ENCODE results near the gene OR51D1.

OR51D1 gene

DNA sequence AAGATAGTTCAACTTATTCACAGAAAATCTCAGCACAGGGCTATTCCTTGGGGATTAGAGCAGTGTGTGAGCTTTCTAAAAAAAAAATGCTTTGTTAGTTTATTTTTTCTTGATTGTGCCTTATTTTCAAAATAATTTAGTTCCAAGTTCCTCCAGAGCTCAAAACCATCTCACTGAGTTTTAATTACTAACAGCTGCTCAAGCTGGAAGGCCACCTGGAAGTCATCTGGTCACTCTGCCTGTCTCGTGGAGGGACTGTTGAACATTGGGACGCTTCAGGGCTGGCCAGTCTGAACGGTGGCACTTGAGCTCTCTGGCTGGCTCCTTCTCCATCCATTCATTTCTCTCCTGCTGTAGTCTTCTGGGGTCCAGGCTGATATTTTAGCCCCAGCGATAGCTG is 10.5 kb downstream of the OR51D1 start:
- Histone ChIP-seq H3K9ac (ENCODE audit: low read length) (no peak overlapping the region), H3K36me3 (ENCODE audit: control insufficient read depth, insufficient read depth, low read length) (no peaks in the 10 kb centered on the region), H3K27ac (ENCODE audit: low read depth, low read length) (no peak overlapping the region), H3K4me1 (ENCODE audit: control insufficient read depth, insufficient read depth, low read length) (no peaks in the 10 kb centered on the region), H3K4me3 (ENCODE audit: low read depth, low read length) (no peak overlapping the region), H3K27me3 (ENCODE audit: control insufficient read depth, insufficient read depth, low read length) (no peaks in the 10 kb centered on the region; the same call in 1 of the 2 replicates), H3K9me3 (ENCODE audit: control insufficient read depth, insufficient read depth, low read depth, low read length) (no peaks in the 10 kb centered on the region)

DNA sequence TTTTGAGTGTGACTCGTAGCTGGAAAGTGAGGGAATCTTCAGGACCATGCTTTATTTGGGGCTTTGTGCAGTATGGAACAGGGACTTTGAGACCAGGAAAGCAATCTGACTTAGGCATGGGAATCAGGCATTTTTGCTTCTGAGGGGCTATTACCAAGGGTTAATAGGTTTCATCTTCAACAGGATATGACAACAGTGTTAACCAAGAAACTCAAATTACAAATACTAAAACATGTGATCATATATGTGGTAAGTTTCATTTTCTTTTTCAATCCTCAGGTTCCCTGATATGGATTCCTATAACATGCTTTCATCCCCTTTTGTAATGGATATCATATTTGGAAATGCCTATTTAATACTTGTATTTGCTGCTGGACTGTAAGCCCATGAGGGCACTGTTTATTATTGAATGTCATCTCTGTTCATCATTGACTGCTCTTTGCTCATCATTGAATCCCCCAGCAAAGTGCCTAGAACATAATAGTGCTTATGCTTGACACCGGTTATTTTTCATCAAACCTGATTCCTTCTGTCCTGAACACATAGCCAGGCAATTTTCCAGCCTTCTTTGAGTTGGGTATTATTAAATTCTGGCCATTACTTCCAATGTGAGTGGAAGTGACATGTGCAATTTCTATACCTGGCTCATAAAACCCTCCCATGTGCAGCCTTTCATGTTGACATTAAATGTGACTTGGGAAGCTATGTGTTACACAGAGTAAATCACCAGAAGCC is 17.5 kb downstream of the OR51D1 start:
- no peaks in the 10 kb centered on the region; the same call in 1 of the 2 replicates for H3K27me3 ChIP-seq (ENCODE audit: control insufficient read depth, insufficient read depth, low read length)

DNA sequence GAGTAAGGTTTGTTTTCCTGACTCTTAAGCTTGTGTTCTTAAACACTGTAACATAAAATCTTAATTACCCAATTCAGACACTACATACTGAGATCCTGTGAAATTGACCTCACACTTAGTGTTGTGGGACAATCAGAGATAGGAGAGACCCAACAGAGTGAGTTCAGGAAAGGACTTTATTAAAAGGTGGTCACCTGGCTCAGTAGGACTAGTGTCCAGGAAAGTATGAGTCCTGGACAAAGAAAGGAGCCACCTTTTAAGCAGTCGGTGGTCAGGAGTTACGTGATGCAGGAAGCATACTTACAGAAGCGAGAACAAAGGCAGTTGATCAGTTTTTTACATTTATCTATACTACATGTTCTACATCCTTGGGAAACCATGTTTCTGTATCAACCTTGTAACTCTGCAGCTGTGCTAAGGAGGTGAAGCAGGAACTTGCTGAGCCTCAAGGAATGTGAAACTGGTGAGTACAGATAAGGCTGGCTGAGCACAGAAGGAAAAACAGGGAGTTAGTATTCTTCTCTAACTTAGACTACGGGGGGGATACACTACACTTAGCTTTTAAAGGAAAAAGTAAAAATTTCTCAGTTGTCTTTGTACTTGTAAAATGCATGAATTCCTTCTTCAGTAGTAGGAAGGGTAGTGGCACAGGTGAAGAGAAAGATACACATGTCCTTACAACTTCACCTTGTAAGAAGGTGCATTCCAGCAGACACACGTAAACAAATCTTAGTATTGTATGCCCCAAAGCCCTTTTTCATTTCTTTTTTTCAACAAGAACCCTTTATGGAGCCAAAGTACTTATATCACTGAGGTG is 21.6 kb downstream of the OR51D1 start:
- Histone ChIP-seq H3K4me1 (ENCODE audit: control insufficient read depth, insufficient read depth, low read length) (no peaks in the 10 kb centered on the region; the same call in 1 of the 2 replicates), H3K27ac (ENCODE audit: low read depth, low read length) (no peak overlapping the region), H3K36me3 (ENCODE audit: control insufficient read depth, insufficient read depth, low read length) (no peaks in the 10 kb centered on the region), H3K4me3 (ENCODE audit: low read depth, low read length) (no peak overlapping the region), H3K9ac (ENCODE audit: low read length) (no peak overlapping the region), H3K9me3 (ENCODE audit: control insufficient read depth, insufficient read depth, low read depth, low read length) (no peaks in the 10 kb centered on the region), H3K27me3 (ENCODE audit: control insufficient read depth, insufficient read depth, low read length) (no peaks in the 10 kb centered on the region)

More for the DNA sequence above, 17.5 kb downstream of the OR51D1 start:
- Histone ChIP-seq H3K9ac (ENCODE audit: low read length) (no peak overlapping the region), H3K4me1 (ENCODE audit: control insufficient read depth, insufficient read depth, low read length) (no peaks in the 10 kb centered on the region; the same call in 1 of the 2 replicates), H3K4me3 (ENCODE audit: low read depth, low read length) (no peak overlapping the region), H3K27ac (ENCODE audit: low read depth, low read length) (no peak overlapping the region), H3K9me3 (ENCODE audit: control insufficient read depth, insufficient read depth, low read depth, low read length) (no peaks in the 10 kb centered on the region), H3K36me3 (ENCODE audit: control insufficient read depth, insufficient read depth, low read length) (no peaks in the 10 kb centered on the region)

DNA sequence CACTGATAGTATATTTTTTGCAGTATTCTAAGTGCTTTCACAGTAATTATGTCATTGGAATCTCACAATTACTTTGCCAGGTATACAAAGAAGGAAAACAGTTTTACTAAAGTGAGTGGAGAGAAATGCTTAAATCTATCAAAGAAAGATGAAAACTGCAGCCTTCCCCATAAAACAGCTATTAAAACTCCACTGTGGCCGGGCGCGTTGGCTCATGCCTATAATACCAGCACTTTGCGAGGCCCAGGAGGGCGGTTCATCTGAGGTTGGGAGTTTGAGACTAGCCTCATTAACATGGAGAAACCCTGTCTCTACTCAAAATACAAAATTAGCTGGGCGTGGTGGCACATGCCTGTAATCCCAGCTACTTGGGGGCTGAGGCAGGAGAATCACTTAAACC is 25.6 kb downstream of the OR51D1 start:
- Histone ChIP-seq H3K36me3 (ENCODE audit: control insufficient read depth, insufficient read depth, low read length) (no peaks in the 10 kb centered on the region), H3K4me1 (ENCODE audit: control insufficient read depth, insufficient read depth, low read length) (no peaks in the 10 kb centered on the region; the same call in 1 of the 2 replicates), H3K4me3 (ENCODE audit: low read depth, low read length) (no peak overlapping the region), H3K27ac (ENCODE audit: low read depth, low read length) (no peak overlapping the region), H3K27me3 (ENCODE audit: control insufficient read depth, insufficient read depth, low read length) (no peaks in the 10 kb centered on the region), H3K9ac (ENCODE audit: low read length) (no peak overlapping the region), H3K9me3 (ENCODE audit: control insufficient read depth, insufficient read depth, low read depth, low read length) (no peaks in the 10 kb centered on the region)

DNA sequence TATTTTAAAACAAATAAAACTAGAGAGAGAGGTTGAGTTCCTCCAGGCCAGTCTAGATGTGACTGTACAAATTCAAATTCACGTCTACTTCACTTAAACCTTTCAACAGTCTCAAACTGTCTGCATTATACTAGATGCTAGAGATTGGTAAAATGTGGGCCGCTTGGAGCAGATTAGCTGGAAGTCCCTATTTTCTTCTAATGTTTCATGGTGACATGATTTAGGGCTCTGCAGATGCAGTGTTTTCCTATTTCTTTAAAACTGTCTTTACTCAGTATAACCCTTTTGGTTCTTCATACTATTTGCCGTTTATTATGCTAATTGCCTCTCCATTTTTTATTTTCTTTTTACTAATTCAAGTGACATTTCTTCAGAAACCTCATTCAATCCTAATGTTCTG is 26.9 kb downstream of the OR51D1 start:
- Histone ChIP-seq H3K9me3 (ENCODE audit: control insufficient read depth, insufficient read depth, low read depth, low read length) (no peaks in the 10 kb centered on the region), H3K9ac (ENCODE audit: low read length) (no peak overlapping the region), H3K36me3 (ENCODE audit: control insufficient read depth, insufficient read depth, low read length) (no peaks in the 10 kb centered on the region), H3K27me3 (ENCODE audit: control insufficient read depth, insufficient read depth, low read length) (no peaks in the 10 kb centered on the region), H3K4me1 (ENCODE audit: control insufficient read depth, insufficient read depth, low read length) (no peaks in the 10 kb centered on the region; the same call in 1 of the 2 replicates), H3K4me3 (ENCODE audit: low read depth, low read length) (no peak overlapping the region), H3K27ac (ENCODE audit: low read depth, low read length) (no peak overlapping the region)

DNA sequence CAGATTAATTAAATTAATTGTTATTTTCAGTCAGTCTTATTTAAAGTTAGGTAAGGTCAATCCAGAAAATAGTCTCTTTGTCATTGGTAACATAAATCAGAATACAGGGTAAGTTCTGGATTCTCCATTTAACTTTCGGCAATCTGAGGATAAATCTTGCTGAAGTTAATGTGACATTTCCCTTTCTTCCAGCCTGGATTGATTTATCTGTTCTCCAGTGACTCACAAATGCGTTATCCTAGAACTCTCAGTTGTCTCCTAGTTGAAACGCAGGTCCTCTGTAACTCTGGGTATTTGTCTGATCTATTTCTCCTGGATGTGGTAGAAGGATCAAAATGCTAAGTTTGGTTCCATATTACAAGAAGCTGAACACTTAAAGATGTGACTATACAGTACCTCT is 27.5 kb downstream of the OR51D1 start:
- H3K27ac ChIP-seq (ENCODE audit: low read depth, low read length), result no peak overlapping the region
- no peaks in the 10 kb centered on the region for H3K27me3 ChIP-seq (ENCODE audit: control insufficient read depth, insufficient read depth, low read length)
- H3K9me3 ChIP-seq (ENCODE audit: control insufficient read depth, insufficient read depth, low read depth, low read length), result no peaks in the 10 kb centered on the region
- H3K36me3 ChIP-seq (ENCODE audit: control insufficient read depth, insufficient read depth, low read length), result no peaks in the 10 kb centered on the region
- no peak overlapping the region for H3K4me3 ChIP-seq (ENCODE audit: low read depth, low read length)
- no peaks in the 10 kb centered on the region for H3K4me1 ChIP-seq (ENCODE audit: control insufficient read depth, insufficient read depth, low read length)
- no peak overlapping the region for H3K9ac ChIP-seq (ENCODE audit: low read length)

DNA sequence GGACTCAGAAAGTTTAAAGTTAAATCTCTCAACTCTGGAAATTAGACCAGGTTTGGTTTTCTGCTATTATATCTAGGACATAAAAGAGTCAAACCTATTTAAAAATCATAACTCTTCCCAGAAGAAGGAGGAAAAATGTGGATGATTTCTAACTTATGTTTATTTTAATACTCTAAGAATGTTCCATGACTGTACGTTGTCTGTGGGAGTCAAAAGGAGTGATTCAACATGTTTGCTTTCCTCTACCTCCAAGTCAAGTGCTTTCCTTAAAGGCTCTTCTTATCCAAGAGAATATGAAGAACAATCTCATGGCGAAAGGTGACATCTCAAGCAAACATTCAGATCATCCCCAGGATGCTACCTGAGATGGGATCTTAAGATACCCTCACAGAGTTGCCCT is 28.1 kb downstream of the OR51D1 start:
- no peak overlapping the region for H3K9ac ChIP-seq (ENCODE audit: low read length)
- no peak overlapping the region for H3K27ac ChIP-seq (ENCODE audit: low read depth, low read length)
- no peak overlapping the region for H3K4me3 ChIP-seq (ENCODE audit: low read depth, low read length)
- H3K36me3 ChIP-seq (ENCODE audit: control insufficient read depth, insufficient read depth, low read length), result no peaks in the 10 kb centered on the region
- H3K27me3 ChIP-seq (ENCODE audit: control insufficient read depth, insufficient read depth, low read length), result no peaks in the 10 kb centered on the region
- no peaks in the 10 kb centered on the region for H3K9me3 ChIP-seq (ENCODE audit: control insufficient read depth, insufficient read depth, low read depth, low read length)
- no peaks in the 10 kb centered on the region for H3K4me1 ChIP-seq (ENCODE audit: control insufficient read depth, insufficient read depth, low read length)

DNA sequence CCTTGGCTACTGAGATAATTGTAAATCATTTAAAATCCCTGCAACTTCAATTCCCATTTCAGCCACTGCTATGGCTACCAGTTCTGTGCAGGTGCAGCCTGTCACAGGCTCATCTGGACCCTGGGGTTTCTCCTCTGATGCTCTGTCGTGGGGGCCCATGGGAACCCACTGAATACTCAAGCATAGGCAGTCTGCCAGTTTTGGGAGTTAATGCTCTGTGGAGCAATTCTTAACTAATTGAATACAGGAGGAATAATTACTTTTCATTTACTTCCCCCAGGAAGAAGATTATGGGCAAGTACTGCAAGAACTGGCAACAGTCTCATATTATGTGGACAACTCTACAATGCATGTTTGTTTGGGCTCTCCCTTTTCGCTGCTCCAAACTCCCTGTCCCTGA is 34.5 kb downstream of the OR51D1 start:
- H3K27ac ChIP-seq (ENCODE audit: low read depth, low read length), result no peak overlapping the region
- no peaks in the 10 kb centered on the region for H3K36me3 ChIP-seq (ENCODE audit: control insufficient read depth, insufficient read depth, low read length)
- H3K9ac ChIP-seq (ENCODE audit: low read length), result no peak overlapping the region
- no peaks in the 10 kb centered on the region for H3K4me1 ChIP-seq (ENCODE audit: control insufficient read depth, insufficient read depth, low read length)
- H3K9me3 ChIP-seq (ENCODE audit: control insufficient read depth, insufficient read depth, low read depth, low read length), result no peaks in the 10 kb centered on the region
- no peak overlapping the region for H3K4me3 ChIP-seq (ENCODE audit: low read depth, low read length)
- no peaks in the 10 kb centered on the region for H3K27me3 ChIP-seq (ENCODE audit: control insufficient read depth, insufficient read depth, low read length)

DNA sequence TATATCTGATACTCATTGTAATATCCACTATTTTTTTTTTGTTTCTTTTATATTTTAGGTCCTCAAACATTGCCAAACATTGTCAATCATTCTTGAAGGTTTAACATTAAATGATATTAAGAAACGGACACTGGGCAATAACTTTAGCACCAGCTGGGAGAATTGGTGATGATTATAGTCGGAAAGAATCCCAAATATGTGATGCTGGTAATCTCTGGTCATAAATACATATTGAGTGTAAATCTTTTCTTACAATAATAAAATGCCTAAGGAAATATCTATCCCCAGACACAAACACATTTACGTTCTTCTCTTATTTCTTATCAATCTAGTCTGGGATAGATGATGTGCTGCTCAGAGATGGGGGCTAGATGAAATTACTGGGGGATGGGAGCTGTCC is 35.2 kb downstream of the OR51D1 start:
- no peaks in the 10 kb centered on the region for H3K27me3 ChIP-seq (ENCODE audit: control insufficient read depth, insufficient read depth, low read length)
- H3K4me1 ChIP-seq (ENCODE audit: control insufficient read depth, insufficient read depth, low read length), result no peaks in the 10 kb centered on the region
- H3K9ac ChIP-seq (ENCODE audit: low read length), result no peak overlapping the region
- H3K4me3 ChIP-seq (ENCODE audit: low read depth, low read length), result no peak overlapping the region
- no peaks in the 10 kb centered on the region for H3K9me3 ChIP-seq (ENCODE audit: control insufficient read depth, insufficient read depth, low read depth, low read length)
- H3K36me3 ChIP-seq (ENCODE audit: control insufficient read depth, insufficient read depth, low read length), result no peaks in the 10 kb centered on the region
- no peak overlapping the region for H3K27ac ChIP-seq (ENCODE audit: low read depth, low read length)

DNA sequence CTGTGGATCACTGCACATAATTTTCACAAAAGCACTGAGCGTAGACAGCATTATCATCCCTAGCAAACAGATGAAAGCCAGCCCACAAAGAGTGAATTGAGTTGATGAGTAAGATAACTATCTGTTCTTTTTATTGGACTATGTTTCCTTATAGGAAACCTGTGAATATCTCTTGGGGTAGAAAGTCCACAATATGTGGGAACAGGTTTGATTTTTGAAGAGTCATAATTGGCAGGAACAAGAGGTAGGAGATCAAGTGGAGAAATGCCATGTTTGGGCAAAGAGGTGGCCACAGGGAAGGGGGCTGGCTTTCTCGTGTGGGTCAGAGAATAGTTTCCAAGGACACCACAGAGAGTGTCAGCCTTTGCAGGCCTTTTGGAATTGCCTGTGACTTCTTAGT is 36.5 kb downstream of the OR51D1 start:
- Histone ChIP-seq H3K27ac (ENCODE audit: low read depth, low read length) (no peak overlapping the region), H3K4me3 (ENCODE audit: low read depth, low read length) (no peak overlapping the region), H3K9me3 (ENCODE audit: control insufficient read depth, insufficient read depth, low read depth, low read length) (no peaks in the 10 kb centered on the region), H3K27me3 (ENCODE audit: control insufficient read depth, insufficient read depth, low read length) (no peaks in the 10 kb centered on the region), H3K9ac (ENCODE audit: low read length) (no peak overlapping the region), H3K4me1 (ENCODE audit: control insufficient read depth, insufficient read depth, low read length) (no peaks in the 10 kb centered on the region), H3K36me3 (ENCODE audit: control insufficient read depth, insufficient read depth, low read length) (no peaks in the 10 kb centered on the region)

DNA sequence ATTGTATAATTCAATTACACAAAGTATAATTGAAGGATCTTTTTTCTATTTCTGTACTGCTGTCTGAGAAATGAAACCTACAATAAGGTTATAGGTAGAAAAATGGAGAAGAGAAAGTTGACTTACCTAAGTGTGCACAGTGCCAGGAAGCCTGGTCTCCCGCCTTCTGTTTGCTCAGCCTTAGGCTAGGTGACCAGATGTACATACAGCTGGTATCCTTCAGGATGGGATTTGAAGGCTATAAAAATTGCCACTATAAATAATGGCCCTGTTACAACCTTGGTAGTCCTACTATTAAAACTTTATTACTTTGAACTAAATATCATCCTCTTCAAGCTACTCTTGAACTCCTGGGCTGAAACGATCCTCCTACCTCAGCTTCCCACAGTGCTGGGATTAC is 40.7 kb downstream of the OR51D1 start:
- Histone ChIP-seq H3K27ac (ENCODE audit: low read depth, low read length) (no peak overlapping the region), H3K4me3 (ENCODE audit: low read depth, low read length) (no peak overlapping the region), H3K36me3 (ENCODE audit: control insufficient read depth, insufficient read depth, low read length) (no peaks in the 10 kb centered on the region), H3K9me3 (ENCODE audit: control insufficient read depth, insufficient read depth, low read depth, low read length) (no peaks in the 10 kb centered on the region), H3K4me1 (ENCODE audit: control insufficient read depth, insufficient read depth, low read length) (no peaks in the 10 kb centered on the region), H3K27me3 (ENCODE audit: control insufficient read depth, insufficient read depth, low read length) (no peaks in the 10 kb centered on the region), H3K9ac (ENCODE audit: low read length) (no peak overlapping the region)

Measured in HUES6 (cell line).